Esophagus muscularis mucosa (tissue), 4 donors: Measurements from ENCODE around the gene CCK.

Source experiments
- CTCF ChIP-seq, 3 experiments: fragments of 200-600 bp in 2 of 3; fragments of 450-650 bp in 1 of 3; sonication (generic) in 2 of 3; IDR thresholded peaks; one replicate each; pipeline ENCODE4 v1.5.1; 2017 to 2019; ENCODE audit warnings: antibody characterized with exemption in 3 of 3, mild to moderate bottlenecking in 2 of 3, moderate library complexity in 1 of 3
- EP300 ChIP-seq: sonication (generic); formaldehyde crosslinking; IDR thresholded peaks from one replicate; pipeline ENCODE4 v1.6.1; 2017; ENCODE audit warnings: antibody characterized with exemption
- POLR2A ChIP-seq: fragments of 450-650 bp; IDR thresholded peaks from one replicate; pipeline ENCODE4 v1.6.1; 2017; ENCODE audit warnings: antibody characterized with exemption, moderate library complexity, mild to moderate bottlenecking, low read depth

- TF ChIP-seq CTCF (IDR thresholded peaks at IDR 0.05) (no peak), POLR2A (no peak), EP300 (no peak)
These were observed 10.5 kb upstream of the CCK start for GRCh38 chr3:42276141-42277132.
